ENCODE data around the gene CHRNG.

DNA sequence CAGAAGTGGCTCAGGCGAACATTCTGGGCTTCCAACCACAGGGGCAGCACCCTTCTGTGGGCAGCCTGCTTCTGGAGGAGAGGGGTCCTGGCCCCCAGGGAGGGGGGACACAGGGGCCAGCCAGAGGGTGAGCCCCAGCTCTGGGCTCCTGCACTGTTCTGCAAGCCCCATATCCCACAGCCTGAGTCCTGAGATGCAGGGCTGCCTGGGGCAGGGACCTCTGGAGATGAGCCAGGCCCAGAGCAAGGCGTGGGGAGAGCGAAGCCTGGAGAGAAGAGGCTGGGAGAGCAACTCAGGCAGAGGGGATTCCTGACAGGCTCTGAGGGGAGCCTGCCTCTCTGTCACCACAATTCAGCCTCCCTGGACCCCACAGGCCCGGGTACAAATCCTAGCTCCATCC, 32.8 kb upstream of the CHRNG start:
- no peak for TF ChIP-seq EP300 (IDR thresholded peaks at IDR 0.05)
- TF ChIP-seq, protein P1, sequence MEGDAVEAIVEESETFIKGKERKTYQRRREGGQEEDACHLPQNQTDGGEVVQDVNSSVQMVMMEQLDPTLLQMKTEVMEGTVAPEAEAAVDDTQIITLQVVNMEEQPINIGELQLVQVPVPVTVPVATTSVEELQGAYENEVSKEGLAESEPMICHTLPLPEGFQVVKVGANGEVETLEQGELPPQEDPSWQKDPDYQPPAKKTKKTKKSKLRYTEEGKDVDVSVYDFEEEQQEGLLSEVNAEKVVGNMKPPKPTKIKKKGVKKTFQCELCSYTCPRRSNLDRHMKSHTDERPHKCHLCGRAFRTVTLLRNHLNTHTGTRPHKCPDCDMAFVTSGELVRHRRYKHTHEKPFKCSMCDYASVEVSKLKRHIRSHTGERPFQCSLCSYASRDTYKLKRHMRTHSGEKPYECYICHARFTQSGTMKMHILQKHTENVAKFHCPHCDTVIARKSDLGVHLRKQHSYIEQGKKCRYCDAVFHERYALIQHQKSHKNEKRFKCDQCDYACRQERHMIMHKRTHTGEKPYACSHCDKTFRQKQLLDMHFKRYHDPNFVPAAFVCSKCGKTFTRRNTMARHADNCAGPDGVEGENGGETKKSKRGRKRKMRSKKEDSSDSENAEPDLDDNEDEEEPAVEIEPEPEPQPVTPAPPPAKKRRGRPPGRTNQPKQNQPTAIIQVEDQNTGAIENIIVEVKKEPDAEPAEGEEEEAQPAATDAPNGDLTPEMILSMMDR (IDR thresholded peaks at IDR 0.05): no peak
- no peak for TF ChIP-seq POLR2A (IDR thresholded peaks at IDR 0.05)

All from ovary (tissue), 3 donors.